K562 (cell line): ENCODE results near the gene XBP1. TPM values are rescaled to one million over a fixed set of nuclear protein-coding genes. Genes with fewer than 3 reads are reported as not detected.

Experiments
- EHMT2 ChIP-seq: fragments of 450-650 bp; IDR thresholded peaks from 2 replicates; pipeline ENCODE4 v1.6.1; 2018; ENCODE audit warnings: antibody characterized with exemption
- GATAD2B ChIP-seq: fragments of 450-650 bp; IDR thresholded peaks from 2 replicates; pipeline ENCODE4 v1.6.1; 2017; ENCODE audit warnings: mild to moderate bottlenecking, borderline replicate concordance
- HCFC1 ChIP-seq: IDR thresholded peaks from 2 replicates; pipeline ENCODE4 v1.6.1; 2012; ENCODE audit warnings: low read depth, low read length, improper control_type of control experiment
- IRF9 ChIP-seq: fragments of 450-650 bp; IDR thresholded peaks from 2 replicates; pipeline ENCODE4 v1.6.1; 2016; ENCODE audit warnings: missing biosample characterization, missing genetic modification characterization
- NFIX ChIP-seq: fragments of 250-450 bp; sonication (Bioruptor Pico); IDR thresholded peaks from 2 replicates; pipeline ENCODE4 v1.4.0; 2020; ENCODE audit warnings: low read depth, mild to moderate bottlenecking, moderate library complexity
- NKRF ChIP-seq: fragments of 450-650 bp; IDR thresholded peaks from 2 replicates; pipeline ENCODE4 v1.6.1; 2016; ENCODE audit warnings: borderline replicate concordance
- RBM34 ChIP-seq: fragments of 200-400 bp; formaldehyde crosslinking; IDR thresholded peaks from 2 replicates; pipeline ENCODE4 v1.6.1; 2018; ENCODE audit warnings: low read length, borderline replicate concordance; ENCODE audit not compliant: insufficient read depth
- SOX6 ChIP-seq: fragments of 450-650 bp; IDR thresholded peaks from 2 replicates; pipeline ENCODE4 v1.6.1; 2014; ENCODE audit warnings: mild to moderate bottlenecking
- SREBF1 ChIP-seq: fragments of 150-350 bp; IDR thresholded peaks from 2 replicates; pipeline ENCODE4 v1.6.1; 2014; ENCODE audit warnings: antibody characterized with exemption, low read depth, low read length, borderline replicate concordance
- SRF ChIP-seq, 2 experiments: fragments of 250-450, 450-650 bp in 1 of 2; sonication (Bioruptor Pico) in 1 of 2; sonication (generic) in 1 of 2; formaldehyde crosslinking; IDR thresholded peaks; 2 replicates each; pipeline versions ENCODE4 v1.5.0 to v1.5.1; 2020 to 2022; ENCODE audit warnings: mild to moderate bottlenecking in 1 of 2, missing genetic modification reagents in 1 of 2
- THRB ChIP-seq: fragments of 450-650 bp; formaldehyde crosslinking; conservative IDR thresholded peaks from 2 replicates; pipeline ENCODE4 v1.4.0; 2022; ENCODE audit warnings: mild to moderate bottlenecking, missing genetic modification characterization
- ZNF324 ChIP-seq: fragments of 250-450 bp; sonication (Bioruptor Pico); IDR thresholded peaks from 2 replicates; pipeline ENCODE4 v1.4.0; 2020; ENCODE audit warnings: mild to moderate bottlenecking
- ZNF512 ChIP-seq: IDR thresholded peaks from 2 replicates; pipeline ENCODE4 v1.6.1; 2016; ENCODE audit warnings: missing genetic modification characterization, missing compliant biosample characterization
- ZNF699 ChIP-seq: fragments of 250-450 bp; sonication (Bioruptor Pico); IDR thresholded peaks from 2 replicates; pipeline ENCODE4 v1.8.0; 2021; ENCODE audit warnings: mild to moderate bottlenecking, moderate library complexity; ENCODE audit not compliant: insufficient replicate concordance
- ZNF766 ChIP-seq: fragments of 200-800 bp; sonication (Bioruptor generic); conservative IDR thresholded peaks from 2 replicates; pipeline ENCODE4 v1.6.1; 2016; ENCODE audit warnings: missing genetic modification characterization, missing compliant biosample characterization
- polyA plus RNA-seq, 8 experiments: library from polyadenylated mRNA; depleted of rRNA in 4 of 8; stranded (reverse) in 5 of 8; unstranded in 3 of 8; fragments of >200 nt; fragmentation: Nextera tagmentation in 2 of 8; fragmentation: Illumina TruSeq in 1 of 8; extraction: Ambion mirVana in 2 of 8; extraction: Trizol in 1 of 8; gene quantifications; 2 replicates each; pipeline versions ENCODE4 v1.2.1 to v1.2.3, GENCODE V29; 2011 to 2014; ENCODE audit warnings: inconsistent platforms in 1 of 8, missing spikeins in 1 of 8
- total RNA-seq, 7 experiments: library from RNA; depleted of rRNA in 6 of 7; stranded (reverse); fragments of >200 nt in 6 of 7; fragmentation: Illumina TruSeq in 2 of 7; extraction: Trizol in 2 of 7; gene quantifications; 2 replicates each; pipeline versions ENCODE4 v1.2.1 to v1.2.3, GENCODE V29; 2011 to 2021; ENCODE audit warnings: low replicate concordance in 1 of 7
- TF ChIP-seq, protein P1 (sequence below), 2 experiments: fragments of 450-650 bp; IDR thresholded peaks; 2 replicates each; pipeline ENCODE4 v1.6.1; 2018; ENCODE audit warnings: mild to moderate bottlenecking in 2 of 2, low read depth in 1 of 2; ENCODE audit not compliant: partially characterized antibody in 2 of 2

XBP1 gene
- total and polyA plus RNA-seq, 9 of the 15 experiments (the other 6 are each of a cell fraction or from before 2014, with no cell fraction given) = 25.0 to 218 (median 94.6) TPM

DNA sequence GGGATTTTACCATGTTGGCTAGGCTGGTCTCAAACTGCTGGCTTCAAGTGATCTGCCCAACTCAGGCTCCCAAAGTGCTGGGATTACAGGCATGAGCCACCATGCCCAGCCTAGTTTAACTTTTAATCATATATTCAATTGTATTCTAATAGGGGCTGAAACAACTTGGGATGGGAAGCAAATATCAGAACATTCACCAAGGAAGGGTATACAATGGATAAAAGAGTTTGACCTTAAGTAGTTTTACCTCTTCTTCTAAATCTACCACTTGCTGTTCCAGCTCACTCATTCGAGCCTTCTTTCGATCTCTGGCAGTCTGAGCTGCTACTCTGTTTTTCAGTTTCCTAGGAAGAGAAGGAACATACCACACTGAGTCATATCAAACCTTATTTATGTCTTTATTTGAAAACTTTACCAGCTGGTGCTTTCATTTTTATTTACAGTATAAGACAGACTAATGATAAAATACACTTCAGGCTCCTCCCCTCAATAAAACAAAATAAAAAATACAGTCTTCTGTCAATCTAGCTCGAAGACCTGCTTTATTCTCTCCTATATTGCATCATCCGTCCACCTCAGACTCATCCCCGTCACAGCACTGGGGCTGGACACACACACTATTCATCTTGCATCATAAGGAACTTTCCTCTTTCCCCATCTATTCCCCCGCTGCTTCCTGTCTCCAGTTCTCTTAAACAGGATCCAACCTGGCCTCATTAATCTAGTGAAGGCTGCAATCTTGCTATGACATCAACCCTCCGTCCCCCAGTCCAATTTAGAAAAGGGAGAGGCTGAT, 1.4 kb downstream of the XBP1 start (continued):
- TF ChIP-seq SRF (CRISPR knock-in tag; IDR thresholded peaks at IDR 0.05) (no peak; a peak in 1 of 4 replicates), SOX6 (no peak), ZNF699 (CRISPR knock-in tag) (no peak), NFIX (CRISPR knock-in tag) (no peak), GATAD2B (no peak), ZNF512 (tag) (no peak), SREBF1 (no peak), EHMT2 (no peak), NKRF (no peak), ZNF324 (CRISPR knock-in tag) (no peak), HCFC1 (no peak), ZNF766 (CRISPR knock-in tag) (no peak), THRB (CRISPR knock-in tag) (peak; percentile 73), RBM34 (no peak), IRF9 (tag) (peak; percentile 79)
- TF ChIP-seq, protein P1, sequence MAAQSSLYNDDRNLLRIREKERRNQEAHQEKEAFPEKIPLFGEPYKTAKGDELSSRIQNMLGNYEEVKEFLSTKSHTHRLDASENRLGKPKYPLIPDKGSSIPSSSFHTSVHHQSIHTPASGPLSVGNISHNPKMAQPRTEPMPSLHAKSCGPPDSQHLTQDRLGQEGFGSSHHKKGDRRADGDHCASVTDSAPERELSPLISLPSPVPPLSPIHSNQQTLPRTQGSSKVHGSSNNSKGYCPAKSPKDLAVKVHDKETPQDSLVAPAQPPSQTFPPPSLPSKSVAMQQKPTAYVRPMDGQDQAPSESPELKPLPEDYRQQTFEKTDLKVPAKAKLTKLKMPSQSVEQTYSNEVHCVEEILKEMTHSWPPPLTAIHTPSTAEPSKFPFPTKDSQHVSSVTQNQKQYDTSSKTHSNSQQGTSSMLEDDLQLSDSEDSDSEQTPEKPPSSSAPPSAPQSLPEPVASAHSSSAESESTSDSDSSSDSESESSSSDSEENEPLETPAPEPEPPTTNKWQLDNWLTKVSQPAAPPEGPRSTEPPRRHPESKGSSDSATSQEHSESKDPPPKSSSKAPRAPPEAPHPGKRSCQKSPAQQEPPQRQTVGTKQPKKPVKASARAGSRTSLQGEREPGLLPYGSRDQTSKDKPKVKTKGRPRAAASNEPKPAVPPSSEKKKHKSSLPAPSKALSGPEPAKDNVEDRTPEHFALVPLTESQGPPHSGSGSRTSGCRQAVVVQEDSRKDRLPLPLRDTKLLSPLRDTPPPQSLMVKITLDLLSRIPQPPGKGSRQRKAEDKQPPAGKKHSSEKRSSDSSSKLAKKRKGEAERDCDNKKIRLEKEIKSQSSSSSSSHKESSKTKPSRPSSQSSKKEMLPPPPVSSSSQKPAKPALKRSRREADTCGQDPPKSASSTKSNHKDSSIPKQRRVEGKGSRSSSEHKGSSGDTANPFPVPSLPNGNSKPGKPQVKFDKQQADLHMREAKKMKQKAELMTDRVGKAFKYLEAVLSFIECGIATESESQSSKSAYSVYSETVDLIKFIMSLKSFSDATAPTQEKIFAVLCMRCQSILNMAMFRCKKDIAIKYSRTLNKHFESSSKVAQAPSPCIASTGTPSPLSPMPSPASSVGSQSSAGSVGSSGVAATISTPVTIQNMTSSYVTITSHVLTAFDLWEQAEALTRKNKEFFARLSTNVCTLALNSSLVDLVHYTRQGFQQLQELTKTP (IDR thresholded peaks at IDR 0.05; ENCODE audit: low read depth in 1 of 2, partially characterized antibody in 2 of 2) = peak in 1 of 2 experiments; percentile 75
